IPS-11a (cell line): ENCODE data around the gene FBXW5.

Experiments used
- H3K4me3 ChIP-seq: one replicate; pipeline ENCODE4 v1.5.1; 2013; ENCODE audit warnings: low read depth, low read length, control low read depth

Gene FBXW5

GRCh38 chr9:136978073-136978864, 33.7 kb upstream of the FBXW5 start:
- H3K4me3 ChIP-seq = peak overlapping the region; percentile 21

- H3K4me3 ChIP-seq = peak overlapping the region; percentile 21
Observed at GRCh38 chr9:136977649-136978072, 33.1 kb upstream of the FBXW5 start.

GRCh38 chr9:136977223-136977622, 32.7 kb upstream of the FBXW5 start, which contains the start of gene PTGDS:
PTGDS (plus strand) TSS chr9:136977504; CDS start chr9:136977579, 75 bp downstream.
- peak within 1 kb of the TSS; percentile 21 for H3K4me3 ChIP-seq

- no peak overlapping the region for H3K4me3 ChIP-seq
Observed at GRCh38 chr9:136975644-136976043, 31.1 kb upstream of the FBXW5 start.

- no peak overlapping the region for H3K4me3 ChIP-seq
Observed at GRCh38 chr9:136974817-136975535, 30.4 kb upstream of the FBXW5 start.

- H3K4me3 ChIP-seq = no peak overlapping the region
Observed at GRCh38 chr9:136973618-136974617, 29.4 kb upstream of the FBXW5 start.

GRCh38 chr9:136972743-136973142, 28.2 kb upstream of the FBXW5 start:
- no peak overlapping the region for H3K4me3 ChIP-seq

GRCh38 chr9:136972335-136972734, 27.8 kb upstream of the FBXW5 start:
- no peak overlapping the region for H3K4me3 ChIP-seq

GRCh38 chr9:136971746-136972145, 27.2 kb upstream of the FBXW5 start:
- H3K4me3 ChIP-seq = no peak overlapping the region

GRCh38 chr9:136970361-136970760, 25.8 kb upstream of the FBXW5 start:
- H3K4me3 ChIP-seq = no peak overlapping the region

- H3K4me3 ChIP-seq = no peak overlapping the region
Observed at GRCh38 chr9:136969774-136970173, 25.2 kb upstream of the FBXW5 start.

GRCh38 chr9:136969150-136969549, 24.6 kb upstream of the FBXW5 start:
- H3K4me3 ChIP-seq = no peak overlapping the region

- no peak overlapping the region for H3K4me3 ChIP-seq
Observed at GRCh38 chr9:136968333-136969127, 24.0 kb upstream of the FBXW5 start.

GRCh38 chr9:136965771-136966484, 21.4 kb upstream of the FBXW5 start:
- H3K4me3 ChIP-seq = no peak overlapping the region

- no peak overlapping the region for H3K4me3 ChIP-seq
Observed at GRCh38 chr9:136964833-136965422, 20.4 kb upstream of the FBXW5 start.

- H3K4me3 ChIP-seq = no peak overlapping the region
Observed at GRCh38 chr9:136964171-136964689, 19.7 kb upstream of the FBXW5 start.

- H3K4me3 ChIP-seq = no peak overlapping the region
Observed at GRCh38 chr9:136963751-136964150, 19.2 kb upstream of the FBXW5 start.

- H3K4me3 ChIP-seq = no peak overlapping the region
Observed at GRCh38 chr9:136963341-136963740, 18.8 kb upstream of the FBXW5 start.

- H3K4me3 ChIP-seq = no peak overlapping the region
Observed at GRCh38 chr9:136962701-136963248, 18.2 kb upstream of the FBXW5 start.
